Stimulated activated memory B cell treated with anti-CD40 and anti-IgM and Interleukin-4, amounts not matched to agents 10 μg/mL and 1 μg/mL and 100 μg/mL, for 72 hours (primary cell): ENCODE data around the gene CHRNB2.

Experiments
- ATAC-seq: fragments of 150-1000 bp; cut with Tn5 transposase; 2 replicates; pipeline ENCODE4 v1.10.0; 2021
- H3K27ac Mint-ChIP-seq: one replicate; pipeline ENCODE4 v1.8.0; 2022; ENCODE audit warnings: mild to moderate bottlenecking, mixed read lengths
- H3K27me3 Mint-ChIP-seq: one replicate; pipeline ENCODE4 v1.8.0; 2022; ENCODE audit warnings: mixed read lengths
- H3K36me3 Mint-ChIP-seq: one replicate; pipeline ENCODE4 v1.8.0; 2022; ENCODE audit warnings: mixed read lengths
- H3K4me1 Mint-ChIP-seq: one replicate; pipeline ENCODE4 v1.8.0; 2022; ENCODE audit warnings: mixed read lengths
- H3K4me3 Mint-ChIP-seq: one replicate; pipeline ENCODE4 v1.8.0; 2022; ENCODE audit warnings: mild to moderate bottlenecking, moderate library complexity, mixed read lengths
- H3K9me3 Mint-ChIP-seq: one replicate; pipeline ENCODE4 v1.8.0; 2022; ENCODE audit warnings: mixed read lengths

The CHRNB2 gene

DNA sequence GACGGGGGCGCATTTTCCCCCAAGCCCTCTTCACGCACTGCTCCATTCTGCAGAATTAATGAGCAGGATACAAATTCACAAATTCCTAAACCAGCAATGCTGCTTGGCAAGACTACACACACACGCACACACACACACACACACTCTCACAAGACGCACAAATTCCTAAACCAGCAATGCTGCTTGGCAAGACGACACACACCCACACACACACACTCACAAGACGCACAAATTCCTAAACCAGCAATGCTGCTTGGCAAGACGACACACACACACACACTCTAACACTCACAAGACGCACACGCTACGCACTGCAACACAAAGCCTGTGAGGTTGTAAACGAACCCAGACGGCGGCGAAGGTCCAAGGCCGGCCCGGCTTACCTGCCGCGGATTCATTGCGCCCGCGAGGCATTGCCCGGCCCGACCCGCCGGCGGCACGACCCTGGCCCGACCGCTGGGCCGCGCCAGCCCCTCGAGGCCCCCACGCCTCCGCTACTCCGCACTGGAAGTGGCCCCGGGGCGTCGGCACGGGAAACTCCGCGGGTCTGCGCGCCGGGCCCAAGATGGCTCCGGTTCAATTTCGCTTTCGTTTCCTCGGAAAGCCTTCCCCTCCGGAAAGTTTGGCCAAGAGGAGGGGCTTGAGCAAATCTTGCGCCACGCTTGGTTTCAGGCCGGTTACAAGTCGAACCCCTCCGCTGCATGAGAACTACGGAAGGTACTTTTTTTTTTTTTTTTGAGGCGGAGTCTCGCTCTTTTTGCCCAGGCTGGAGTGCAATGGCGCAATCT, 40.2 kb downstream of the CHRNB2 start, which contains the start of gene ADAR:
Gene ADAR, minus strand, starts transcription at position 578 of the 788 bp plus-strand sequence. Its CDS starts 180 bp downstream, at position 398.
- H3K4me1 Mint-ChIP-seq: peaks cover 70% of the 10 kb centered on the region
- peak; percentile 94 for ATAC-seq
- peak within 1 kb of the TSS; percentile 95 for H3K27ac Mint-ChIP-seq
- peaks cover 19% of the 10 kb centered on the region for H3K36me3 Mint-ChIP-seq
- H3K27me3 Mint-ChIP-seq: no peaks in the 10 kb centered on the region
- H3K4me3 Mint-ChIP-seq: peak within 1 kb of the TSS; percentile 92
- no peaks in the 10 kb centered on the region for H3K9me3 Mint-ChIP-seq

DNA sequence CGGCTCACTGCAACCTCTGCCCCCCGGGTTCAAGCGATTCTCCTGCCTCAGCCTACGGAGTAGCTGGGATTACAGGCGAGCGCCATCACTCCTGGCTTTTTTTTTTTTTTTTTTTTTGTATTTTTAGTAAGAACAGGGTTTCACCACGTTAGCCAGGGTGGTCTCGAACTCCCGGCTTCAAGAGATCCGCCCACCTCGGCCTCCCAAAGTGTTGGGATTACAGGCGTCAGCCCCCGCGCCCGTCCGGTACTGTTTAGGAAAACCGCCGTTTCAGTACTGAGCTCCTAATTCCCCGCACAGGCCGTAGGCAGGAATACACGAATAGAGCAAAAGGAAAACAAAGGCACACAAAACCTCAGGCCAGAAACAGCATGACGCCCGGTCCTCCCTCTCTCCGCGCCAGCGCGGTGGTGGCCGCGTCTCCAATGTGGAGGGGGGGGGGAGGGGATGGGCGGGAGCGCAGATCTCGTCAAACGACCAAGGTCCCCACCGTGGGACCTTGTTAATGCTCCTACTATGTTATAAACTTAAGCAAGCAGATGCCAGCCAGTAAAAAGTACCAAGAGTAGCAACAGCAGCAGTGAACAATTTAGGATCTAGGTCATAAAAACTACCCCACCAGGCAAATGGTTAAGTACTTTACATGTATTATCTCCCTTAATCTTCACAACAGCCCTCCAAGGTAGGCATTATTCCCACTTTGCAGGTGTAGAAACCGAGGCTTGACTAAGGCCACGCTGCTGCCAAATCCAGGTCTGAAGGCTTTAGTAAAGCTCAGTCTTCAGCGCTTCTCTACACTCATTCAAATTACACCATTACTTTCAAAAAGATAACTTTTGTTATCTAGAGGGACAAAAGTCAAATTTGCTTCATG, 41.1 kb downstream of the CHRNB2 start:
- peak; percentile 35 for ATAC-seq
- Mint-ChIP-seq H3K36me3 (peaks cover 17% of the 10 kb centered on the region), H3K9me3 (no peaks in the 10 kb centered on the region), H3K4me3 (peak overlapping the region; percentile 92), H3K4me1 (peaks cover 65% of the 10 kb centered on the region), H3K27me3 (no peaks in the 10 kb centered on the region), H3K27ac (peak overlapping the region; percentile 95)

DNA sequence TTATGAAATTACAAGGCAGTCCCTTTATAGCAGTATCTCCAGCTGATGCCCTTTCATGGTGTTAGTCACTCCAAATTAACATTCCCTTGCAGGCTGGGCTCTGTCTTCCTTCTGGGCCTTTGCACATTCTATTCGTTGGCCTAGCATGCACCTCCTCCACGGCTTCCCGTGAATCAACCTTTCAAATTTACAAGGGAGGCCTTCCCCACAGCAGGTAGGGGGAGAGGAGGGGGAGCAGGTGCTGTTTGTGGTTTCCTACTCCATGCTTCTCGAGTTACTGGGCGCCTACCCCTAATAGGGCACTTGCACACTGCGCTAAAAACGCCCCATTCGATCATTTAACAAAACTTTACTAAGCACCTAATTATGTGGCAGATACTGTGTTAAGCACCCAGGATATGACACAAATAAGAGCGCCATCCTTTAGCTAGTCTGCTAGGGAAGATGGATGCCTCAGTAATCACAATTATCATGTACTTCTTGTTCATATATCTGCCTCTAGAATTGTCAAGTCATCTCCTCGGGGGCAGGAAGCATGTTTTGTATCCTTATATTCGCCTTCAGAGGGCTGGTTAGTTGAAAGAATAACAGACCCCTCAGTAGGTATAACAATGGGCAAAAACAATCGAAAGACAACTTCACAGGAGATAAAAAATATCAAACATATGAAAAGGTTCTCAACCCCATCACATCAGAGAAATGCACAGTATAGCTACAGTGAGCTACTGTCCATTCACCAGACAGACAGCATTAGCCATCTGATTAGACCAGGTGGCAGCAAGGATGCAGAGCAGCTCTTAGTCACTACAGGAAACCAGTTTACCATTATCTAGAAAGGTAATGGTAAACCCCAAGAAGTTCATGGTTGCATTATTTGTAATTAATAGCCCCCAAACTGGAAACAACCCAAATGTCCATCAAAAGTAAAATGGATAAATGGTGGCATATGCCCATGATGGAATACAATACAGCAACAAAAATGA, 42.1 kb downstream of the CHRNB2 start:
- Mint-ChIP-seq H3K4me3 (peak overlapping the region; percentile 92), H3K4me1 (peaks cover 59% of the 10 kb centered on the region), H3K27me3 (no peaks in the 10 kb centered on the region), H3K27ac (peak overlapping the region; percentile 95), H3K9me3 (no peaks in the 10 kb centered on the region), H3K36me3 (peaks cover 8% of the 10 kb centered on the region)
- no peak for ATAC-seq

DNA sequence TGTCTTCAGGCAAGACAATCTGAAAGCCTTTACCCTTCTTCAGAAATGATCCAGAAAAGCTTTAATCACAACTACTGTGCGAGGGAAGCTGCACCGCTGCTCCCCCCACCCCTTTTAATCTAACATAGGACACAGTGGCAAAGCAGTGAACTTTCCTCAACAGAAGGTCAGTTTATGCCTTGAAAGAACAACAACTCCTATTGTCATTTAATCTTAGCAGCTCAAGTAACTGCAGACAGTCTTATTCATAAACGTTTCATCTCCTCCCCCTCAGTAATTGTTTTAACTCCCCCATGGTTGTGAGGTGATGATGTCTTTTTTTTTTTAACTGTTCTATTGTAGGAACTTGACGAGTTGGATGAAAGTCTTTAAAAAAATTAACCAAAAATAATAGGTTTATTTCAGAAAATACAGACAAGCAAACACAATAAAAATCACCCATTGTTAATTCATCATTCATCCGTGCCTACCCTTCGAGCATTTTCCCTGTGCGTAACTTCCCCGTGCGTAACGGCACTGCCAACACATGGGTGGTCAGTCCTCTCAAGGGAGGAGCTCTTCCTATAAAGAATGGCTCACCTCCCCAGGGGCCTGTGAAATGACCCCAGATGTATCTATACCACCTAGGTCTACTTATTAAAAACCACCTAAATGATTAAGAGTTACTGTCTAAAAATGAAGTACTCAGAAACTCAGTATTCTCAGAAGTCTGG, 43.7 kb downstream of the CHRNB2 start:
- no peaks in the 10 kb centered on the region for H3K9me3 Mint-ChIP-seq
- no peak overlapping the region for H3K4me3 Mint-ChIP-seq
- H3K27ac Mint-ChIP-seq: peak overlapping the region; percentile 50
- H3K4me1 Mint-ChIP-seq: peaks cover 48% of the 10 kb centered on the region
- ATAC-seq: no peak
- peaks cover 3% of the 10 kb centered on the region for H3K36me3 Mint-ChIP-seq
- no peaks in the 10 kb centered on the region for H3K27me3 Mint-ChIP-seq

DNA sequence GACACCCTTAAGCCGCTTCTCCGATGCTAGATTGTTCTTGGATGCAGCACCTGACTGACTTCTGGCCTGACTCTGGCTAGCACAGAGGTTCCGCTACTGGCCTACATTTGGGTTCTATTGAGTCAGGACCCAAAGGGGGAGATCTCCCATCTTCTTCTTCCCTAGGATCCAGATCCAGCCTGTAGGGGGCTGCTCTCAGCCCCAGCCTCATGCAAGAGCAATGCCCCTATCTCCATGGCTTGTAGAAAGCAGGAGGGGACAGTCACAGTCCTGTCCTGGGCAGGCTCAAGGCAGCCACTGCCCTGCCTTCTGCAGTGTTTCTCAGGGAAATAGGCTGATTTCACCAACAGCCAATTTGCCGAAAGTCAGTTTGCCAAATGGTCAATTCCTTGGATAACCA, 46.7 kb downstream of the CHRNB2 start:
- Mint-ChIP-seq H3K4me1 (peaks cover 39% of the 10 kb centered on the region), H3K9me3 (no peaks in the 10 kb centered on the region)
- no peak for ATAC-seq

DNA sequence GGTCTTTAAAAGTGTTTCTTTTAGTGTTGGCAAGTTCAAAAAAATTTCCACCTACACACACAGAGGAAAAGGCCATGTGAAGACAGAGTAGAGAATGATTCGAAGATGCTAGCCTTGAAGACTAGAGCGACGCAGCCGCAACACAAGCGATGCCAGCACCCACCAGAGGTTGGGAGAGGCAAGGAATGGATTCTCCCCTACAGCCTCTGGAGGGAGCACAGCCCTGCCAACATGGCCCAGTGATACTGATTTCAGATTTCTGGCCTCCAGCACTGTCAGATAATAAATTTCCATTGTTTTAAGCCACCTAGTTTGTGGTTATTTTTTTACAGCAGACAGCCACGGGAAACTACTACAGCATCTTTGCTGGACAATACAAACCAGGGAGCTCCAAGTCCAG, 47.3 kb downstream of the CHRNB2 start:
- H3K9me3 Mint-ChIP-seq: no peaks in the 10 kb centered on the region
- H3K4me1 Mint-ChIP-seq: peaks cover 39% of the 10 kb centered on the region
- no peak overlapping the region for H3K27ac Mint-ChIP-seq
- no peaks in the 10 kb centered on the region for H3K27me3 Mint-ChIP-seq
- peaks cover 5% of the 10 kb centered on the region for H3K36me3 Mint-ChIP-seq
- no peak overlapping the region for H3K4me3 Mint-ChIP-seq
- no peak for ATAC-seq

More for the DNA sequence above, 46.7 kb downstream of the CHRNB2 start:
- H3K4me3 Mint-ChIP-seq: no peak overlapping the region
- peaks cover 5% of the 10 kb centered on the region for H3K36me3 Mint-ChIP-seq
- no peak overlapping the region for H3K27ac Mint-ChIP-seq
- no peaks in the 10 kb centered on the region for H3K27me3 Mint-ChIP-seq

DNA sequence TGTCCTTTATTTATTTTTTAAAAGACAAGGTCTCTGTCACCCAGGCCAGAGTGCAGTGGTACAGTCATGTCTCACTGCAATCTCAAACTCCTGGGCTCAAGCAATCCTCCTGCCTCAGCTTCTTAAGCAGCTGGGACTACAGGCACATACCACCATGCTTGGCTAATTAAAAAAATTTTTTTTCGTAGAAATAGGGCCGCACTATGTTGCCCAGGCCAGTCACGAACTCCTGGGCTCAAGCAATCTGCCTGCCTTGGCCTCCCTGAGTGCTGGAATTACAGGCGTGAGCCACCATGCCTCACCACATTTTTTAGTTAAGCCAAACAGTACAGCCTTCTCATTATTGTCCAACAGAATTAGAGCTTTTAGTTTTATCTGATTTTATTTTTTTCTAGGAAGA, 47.8 kb downstream of the CHRNB2 start:
- ATAC-seq: no peak
- H3K4me3 Mint-ChIP-seq: no peak overlapping the region
- peaks cover 5% of the 10 kb centered on the region for H3K36me3 Mint-ChIP-seq
- H3K4me1 Mint-ChIP-seq: peaks cover 38% of the 10 kb centered on the region
- H3K27ac Mint-ChIP-seq: no peak overlapping the region
- no peaks in the 10 kb centered on the region for H3K9me3 Mint-ChIP-seq
- no peaks in the 10 kb centered on the region for H3K27me3 Mint-ChIP-seq

DNA sequence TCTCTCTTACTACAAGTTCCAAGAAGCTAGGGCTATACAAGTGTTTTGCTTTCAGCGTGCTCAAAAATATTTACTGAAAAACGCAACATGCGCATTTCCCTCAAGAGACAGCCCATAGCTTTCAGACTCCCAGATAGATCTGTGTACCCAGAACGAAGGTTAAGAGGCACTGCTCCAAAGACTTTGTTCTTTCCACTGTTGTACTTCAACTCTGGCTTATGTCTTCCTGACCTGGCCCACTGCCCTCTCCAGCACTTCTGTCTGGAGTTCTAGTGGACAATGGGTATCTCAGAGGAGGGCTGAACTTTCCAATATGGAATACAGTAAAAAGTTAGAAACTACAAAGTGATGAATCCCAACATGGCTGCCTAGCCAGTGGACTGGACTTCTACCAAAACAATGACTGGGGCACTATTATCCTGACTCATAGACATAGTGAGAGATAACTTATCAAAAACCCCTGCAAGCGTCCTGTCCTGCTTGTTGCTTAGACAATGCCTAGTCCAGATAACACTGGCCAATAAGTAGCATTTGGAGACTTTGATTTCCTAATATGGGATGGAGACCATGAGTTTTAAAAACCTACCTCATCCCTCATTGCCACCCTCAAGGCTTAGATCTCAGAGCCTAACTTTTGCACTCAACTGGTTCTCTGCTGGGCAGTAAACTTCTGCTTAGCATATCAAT, 49.2 kb downstream of the CHRNB2 start:
- Mint-ChIP-seq H3K36me3 (peaks cover 5% of the 10 kb centered on the region), H3K4me3 (no peak overlapping the region), H3K4me1 (peaks cover 32% of the 10 kb centered on the region), H3K27ac (no peak overlapping the region), H3K27me3 (no peaks in the 10 kb centered on the region), H3K9me3 (no peaks in the 10 kb centered on the region)
- ATAC-seq: no peak

DNA sequence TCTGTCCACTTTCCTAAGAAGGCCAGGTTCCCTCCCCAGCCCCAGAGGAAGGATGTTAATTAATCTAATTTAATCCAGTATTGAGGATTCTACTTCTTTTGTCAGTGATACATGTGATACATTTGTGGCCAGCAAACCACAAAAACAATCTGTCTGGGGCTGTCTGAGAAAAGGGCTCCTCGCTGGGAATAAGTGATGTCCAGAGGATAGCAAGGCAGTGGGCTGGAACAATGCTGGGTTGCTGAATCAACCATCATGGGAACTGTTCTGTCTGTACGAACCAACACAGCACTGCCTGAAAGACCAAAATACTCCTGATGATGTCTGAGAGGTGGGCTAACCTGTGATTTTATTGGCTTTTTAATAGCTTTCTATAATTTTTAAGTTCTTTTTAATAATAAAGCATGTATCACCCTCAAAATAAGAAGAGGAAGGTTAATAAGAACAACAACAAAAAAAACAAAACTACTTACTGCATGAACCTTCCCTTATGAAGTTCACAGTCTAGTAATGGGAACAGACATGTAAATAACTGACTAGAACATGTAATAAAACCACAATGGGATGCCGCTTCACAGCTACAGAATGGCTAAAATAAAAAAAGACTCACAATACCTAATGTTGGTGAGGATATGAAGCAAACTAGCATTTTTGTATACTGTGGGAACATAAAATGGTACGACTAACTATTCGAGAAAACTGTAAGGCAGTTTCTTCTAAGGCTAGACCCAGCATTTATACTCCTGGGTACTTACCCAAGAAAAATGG, 51.8 kb downstream of the CHRNB2 start:
- Mint-ChIP-seq H3K27ac (no peak overlapping the region), H3K27me3 (no peaks in the 10 kb centered on the region)

DNA sequence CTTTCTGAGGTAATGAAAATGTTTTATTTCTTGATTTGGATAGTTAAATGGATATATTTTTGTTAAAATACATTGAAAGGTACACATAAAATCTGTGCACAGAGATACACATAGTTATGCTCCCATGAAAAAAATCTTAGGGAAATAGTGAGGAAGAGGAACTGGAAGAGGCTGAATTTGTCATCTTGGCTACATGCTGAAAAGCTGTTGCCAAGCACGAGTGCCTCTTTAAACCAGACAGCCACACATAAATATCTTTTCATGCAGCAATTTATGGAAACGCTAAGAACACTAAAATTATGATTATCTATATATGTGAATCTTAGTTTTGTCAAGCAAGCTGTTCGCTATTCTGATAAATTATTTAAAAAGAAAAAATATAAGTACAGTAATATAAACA, 53.2 kb downstream of the CHRNB2 start:
- Mint-ChIP-seq H3K4me3 (no peak overlapping the region), H3K27ac (no peak overlapping the region), H3K36me3 (peaks cover 19% of the 10 kb centered on the region), H3K4me1 (peaks cover 50% of the 10 kb centered on the region), H3K9me3 (no peaks in the 10 kb centered on the region), H3K27me3 (no peaks in the 10 kb centered on the region)
- no peak for ATAC-seq

More for the DNA sequence above, 51.8 kb downstream of the CHRNB2 start:
- Mint-ChIP-seq H3K36me3 (peaks cover 19% of the 10 kb centered on the region), H3K4me3 (no peak overlapping the region), H3K9me3 (no peaks in the 10 kb centered on the region), H3K4me1 (peaks cover 52% of the 10 kb centered on the region)
- ATAC-seq: no peak

DNA sequence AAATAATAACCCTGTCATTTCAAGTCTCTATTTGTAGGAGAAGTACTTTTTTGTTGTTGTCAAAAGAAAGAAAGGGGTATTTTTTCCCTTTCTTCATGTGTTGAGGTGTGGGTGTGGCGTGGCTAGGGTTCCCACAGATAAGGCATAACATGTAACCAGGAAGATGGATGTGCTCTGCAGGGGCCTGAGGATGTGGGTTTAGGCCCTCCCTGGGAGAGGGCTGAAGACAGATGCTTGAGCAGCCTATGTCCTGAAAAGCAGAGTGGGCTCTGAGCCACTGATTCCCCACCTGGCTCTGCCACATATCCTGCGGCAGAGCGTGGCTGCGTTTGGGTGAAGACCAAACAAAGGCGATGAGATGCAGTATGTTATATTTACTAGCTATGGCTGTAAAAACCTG, 54.3 kb downstream of the CHRNB2 start:
- no peaks in the 10 kb centered on the region for H3K9me3 Mint-ChIP-seq
- no peak for ATAC-seq
- H3K27me3 Mint-ChIP-seq: no peaks in the 10 kb centered on the region
- no peak overlapping the region for H3K4me3 Mint-ChIP-seq
- peaks cover 51% of the 10 kb centered on the region for H3K4me1 Mint-ChIP-seq
- H3K27ac Mint-ChIP-seq: no peak overlapping the region
- peaks cover 13% of the 10 kb centered on the region for H3K36me3 Mint-ChIP-seq

DNA sequence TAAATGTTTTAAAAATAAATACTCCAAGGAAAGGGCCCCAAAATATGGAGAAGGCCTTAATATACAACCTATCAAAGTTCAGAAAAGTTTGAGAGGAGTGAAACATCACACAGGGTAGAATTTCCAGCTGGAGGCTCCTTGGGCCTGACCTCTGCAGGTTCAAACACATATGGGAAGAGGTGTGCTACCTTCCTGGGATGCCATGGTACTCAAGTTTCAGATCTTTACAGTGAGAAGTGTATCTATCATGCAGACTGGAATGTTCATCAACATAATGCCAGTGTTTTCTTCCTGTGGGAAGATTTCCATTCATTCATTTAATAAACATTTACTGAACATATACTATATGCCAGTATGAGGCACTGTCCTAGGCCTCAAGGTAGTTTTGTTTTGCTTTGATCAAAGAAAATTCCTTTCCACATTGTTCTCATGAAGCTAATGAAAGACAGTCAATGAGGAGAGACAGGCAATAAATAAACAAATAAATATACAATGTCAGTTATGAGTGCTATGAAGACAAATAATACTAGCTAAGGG, 55.0 kb downstream of the CHRNB2 start:
- Mint-ChIP-seq H3K4me3 (no peak overlapping the region), H3K27me3 (no peaks in the 10 kb centered on the region), H3K9me3 (no peaks in the 10 kb centered on the region), H3K4me1 (peaks cover 55% of the 10 kb centered on the region), H3K27ac (no peak overlapping the region), H3K36me3 (peaks cover 13% of the 10 kb centered on the region)
- no peak for ATAC-seq

DNA sequence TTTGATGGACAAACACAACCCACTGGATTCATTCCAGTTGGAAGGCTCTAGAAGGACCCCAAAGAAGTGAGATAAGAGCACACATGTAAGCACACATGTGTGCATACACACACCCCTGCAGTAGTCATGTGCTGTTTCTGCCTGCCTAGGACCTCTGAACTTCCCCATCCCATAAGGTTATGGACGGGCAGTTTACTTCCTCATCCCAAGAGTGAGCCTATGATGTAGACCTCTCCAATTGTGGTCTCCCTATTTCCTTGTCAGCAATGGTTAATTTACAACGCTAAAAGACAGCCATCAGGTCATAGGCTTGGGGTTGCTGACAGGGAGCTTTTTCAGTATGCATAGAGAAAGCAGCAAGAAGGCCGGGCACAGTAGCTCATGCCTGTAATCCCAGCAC, 55.8 kb downstream of the CHRNB2 start:
- Mint-ChIP-seq H3K36me3 (peaks cover 13% of the 10 kb centered on the region), H3K4me3 (no peak overlapping the region), H3K9me3 (no peaks in the 10 kb centered on the region), H3K27ac (no peak overlapping the region), H3K4me1 (peaks cover 55% of the 10 kb centered on the region), H3K27me3 (no peaks in the 10 kb centered on the region)
- ATAC-seq: no peak
